Measurements from ENCODE around the gene RND1.
"Not testable (repeated sequence)": the region's sequence is repeated elsewhere in the genome, so short reads cannot be mapped to it uniquely, and the experiment has no call there.

The RND1 gene

GRCh38 chr12:48858043-48858442 lies 7.6 kb downstream of the RND1 start:
- Histone ChIP-seq H3K9me3 (ENCODE audit: insufficient read depth, low read depth, low read length) (no peaks in the 10 kb centered on the region), H2BK120ac (ENCODE audit: insufficient read depth, low read length, poor library complexity) (no peak overlapping the region), H4K12ac (ENCODE audit: low read depth, low read length) (no peak overlapping the region), H3K27ac (ENCODE audit: low read depth, low read length) (no peak overlapping the region), H3K36me3 (ENCODE audit: control insufficient read depth in 1 of 2, insufficient read depth in 2 of 2, low read length in 2 of 2) (peaks cover 2 to 6% of the 10 kb centered on the region in 2 experiments), H4K91ac (ENCODE audit: low read depth, low read length) (no peak overlapping the region), H3K4me1 (ENCODE audit: control insufficient read depth in 1 of 2, insufficient read depth in 2 of 2, low read length in 2 of 2) (no peaks in the 10 kb centered on the region), H4K8ac (ENCODE audit: low read depth, low read length) (no peak overlapping the region), H2AFZ (ENCODE audit: insufficient read depth, low read length, poor library complexity) (no peak overlapping the region), H3K14ac (ENCODE audit: low read length) (no peak overlapping the region), H2BK5ac (ENCODE audit: low read depth, low read length, poor library complexity) (no peak overlapping the region), H3K27me3 (ENCODE audit: insufficient read depth, low read length) (no peaks in the 10 kb centered on the region), H3K9ac (ENCODE audit: low read length) (no peak overlapping the region), H3K23ac (ENCODE audit: low read length) (no peak overlapping the region), H3K79me2 (ENCODE audit: control insufficient read depth, insufficient read depth, low read length, poor library complexity) (no peaks in the 10 kb centered on the region), H2AK5ac (ENCODE audit: low read length) (no peak overlapping the region), H3K4me2 (ENCODE audit: low read length) (no peak overlapping the region), H3K79me1 (ENCODE audit: low read length) (no peaks in the 10 kb centered on the region), H2BK12ac (ENCODE audit: low read length) (no peak overlapping the region), H3K18ac (ENCODE audit: low read length) (no peak overlapping the region), H3K4ac (ENCODE audit: low read depth, low read length) (no peak overlapping the region), H3K4me3 (ENCODE audit: low read depth, low read length) (no peak overlapping the region)
- no CpG with 5 or more reads among the region's 8 CpGs for WGBS (ENCODE audit: extremely low coverage, insufficient coverage, insufficient read length)
- no peak for DNase-seq

DNA sequence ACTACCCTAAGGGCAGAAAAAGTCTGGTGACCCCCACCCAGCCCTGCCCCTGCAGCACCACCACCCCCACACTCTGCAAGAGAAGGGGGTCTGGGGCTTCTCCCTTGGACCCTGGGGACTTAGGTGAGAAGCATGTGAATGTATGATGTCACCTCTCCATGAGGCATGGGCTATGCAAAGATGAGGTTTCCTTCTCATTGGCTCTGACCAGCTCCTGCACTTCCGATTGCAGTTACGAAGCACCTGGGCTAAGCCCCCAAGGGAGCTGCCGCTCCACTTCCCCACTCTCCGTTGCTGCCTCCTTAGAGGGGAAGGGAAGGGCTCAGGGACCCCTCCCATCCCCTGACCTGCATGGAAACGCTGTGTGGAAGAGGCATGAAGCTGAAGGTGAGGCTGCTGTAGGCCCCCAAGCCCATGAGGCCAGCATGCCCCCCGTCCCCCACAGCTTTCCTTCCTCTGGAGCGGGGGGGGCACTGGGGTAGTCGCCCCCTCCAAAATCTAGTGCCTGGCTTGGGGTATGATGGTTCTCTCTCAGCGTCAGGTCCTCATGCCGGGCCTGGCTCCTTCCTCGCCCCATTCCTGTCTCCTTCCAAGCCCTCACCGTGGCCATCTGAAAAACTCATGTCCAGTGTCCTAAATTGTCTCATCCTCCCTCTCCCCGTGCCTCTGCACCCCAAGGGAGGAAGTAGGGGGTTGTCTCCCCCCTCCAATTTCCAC lies 8.2 kb downstream of the RND1 start:
- Histone ChIP-seq H3K27ac (ENCODE audit: low read depth, low read length) (no peak overlapping the region), H3K4ac (ENCODE audit: low read depth, low read length) (no peak overlapping the region), H4K91ac (ENCODE audit: low read depth, low read length) (no peak overlapping the region), H3K4me2 (ENCODE audit: low read length) (no peak overlapping the region), H4K12ac (ENCODE audit: low read depth, low read length) (no peak overlapping the region), H3K4me1 (ENCODE audit: control insufficient read depth in 1 of 2, insufficient read depth in 2 of 2, low read length in 2 of 2) (peaks cover 2 to 3% of the 10 kb centered on the region in 2 experiments), H3K14ac (ENCODE audit: low read length) (no peak overlapping the region), H2AFZ (ENCODE audit: insufficient read depth, low read length, poor library complexity) (no peak overlapping the region), H4K8ac (ENCODE audit: low read depth, low read length) (no peak overlapping the region), H3K9ac (ENCODE audit: low read length) (no peak overlapping the region), H3K23ac (ENCODE audit: low read length) (no peak overlapping the region), H3K18ac (ENCODE audit: low read length) (no peak overlapping the region), H3K27me3 (ENCODE audit: insufficient read depth, low read length) (no peaks in the 10 kb centered on the region), H2BK12ac (ENCODE audit: low read length) (no peak overlapping the region), H2BK5ac (ENCODE audit: low read depth, low read length, poor library complexity) (no peak overlapping the region), H3K36me3 (ENCODE audit: control insufficient read depth in 1 of 2, insufficient read depth in 2 of 2, low read length in 2 of 2) (peaks cover 2 to 6% of the 10 kb centered on the region in 2 experiments), H3K4me3 (ENCODE audit: low read depth, low read length) (no peak overlapping the region), H3K79me2 (ENCODE audit: control insufficient read depth, insufficient read depth, low read length, poor library complexity) (no peaks in the 10 kb centered on the region), H3K79me1 (ENCODE audit: low read length) (peaks cover 1% of the 10 kb centered on the region), H3K9me3 (ENCODE audit: insufficient read depth, low read depth, low read length) (no peaks in the 10 kb centered on the region), H2AK5ac (ENCODE audit: low read length) (no peak overlapping the region), H2BK120ac (ENCODE audit: insufficient read depth, low read length, poor library complexity) (no peak overlapping the region)
- WGBS (ENCODE audit: extremely low coverage, insufficient coverage, insufficient read length) = no CpG with 5 or more reads among the region's 13 CpGs
- no peak for DNase-seq

DNA sequence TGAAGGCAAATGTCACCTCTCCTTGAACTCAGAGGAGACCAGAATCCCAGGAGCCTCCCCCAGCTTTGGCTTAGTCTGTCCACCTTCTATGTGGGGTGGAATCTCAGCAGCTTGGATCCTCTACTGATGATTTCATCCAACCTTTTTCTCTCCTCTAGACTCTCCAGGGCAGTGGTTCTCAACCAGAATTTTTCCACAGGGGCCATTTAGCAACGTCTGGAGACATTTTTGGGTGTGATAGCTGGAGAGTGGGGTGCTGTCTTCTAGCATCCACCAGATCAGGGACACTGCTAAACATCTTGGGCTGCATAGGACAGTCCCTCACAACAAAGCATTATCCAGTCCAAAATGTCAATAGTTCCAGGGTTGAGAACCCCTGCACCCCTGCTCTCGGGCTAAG lies 9.3 kb downstream of the RND1 start:
- no peak overlapping the region for H3K14ac ChIP-seq (ENCODE audit: low read length)
- peaks cover 2 to 3% of the 10 kb centered on the region in 2 experiments for H3K4me1 ChIP-seq (ENCODE audit: control insufficient read depth in 1 of 2, insufficient read depth in 2 of 2, low read length in 2 of 2)
- H2BK120ac ChIP-seq (ENCODE audit: insufficient read depth, low read length, poor library complexity) = no peak overlapping the region
- no peak overlapping the region for H3K23ac ChIP-seq (ENCODE audit: low read length)
- no peaks in the 10 kb centered on the region for H3K27me3 ChIP-seq (ENCODE audit: insufficient read depth, low read length)
- H2AK5ac ChIP-seq (ENCODE audit: low read length) = no peak overlapping the region
- H3K4me2 ChIP-seq (ENCODE audit: low read length) = no peak overlapping the region
- no peak for DNase-seq
- H3K27ac ChIP-seq (ENCODE audit: low read depth, low read length) = no peak overlapping the region
- no peak overlapping the region for H4K91ac ChIP-seq (ENCODE audit: low read depth, low read length)
- no peak overlapping the region for H2BK12ac ChIP-seq (ENCODE audit: low read length)
- H3K4ac ChIP-seq (ENCODE audit: low read depth, low read length) = no peak overlapping the region
- H3K9me3 ChIP-seq (ENCODE audit: insufficient read depth, low read depth, low read length) = no peaks in the 10 kb centered on the region
- H4K8ac ChIP-seq (ENCODE audit: low read depth, low read length) = no peak overlapping the region
- no peak overlapping the region for H2AFZ ChIP-seq (ENCODE audit: insufficient read depth, low read length, poor library complexity)
- H3K79me2 ChIP-seq (ENCODE audit: control insufficient read depth, insufficient read depth, low read length, poor library complexity) = peaks cover 4% of the 10 kb centered on the region
- H3K4me3 ChIP-seq (ENCODE audit: low read depth, low read length) = no peak overlapping the region
- no peak overlapping the region for H2BK5ac ChIP-seq (ENCODE audit: low read depth, low read length, poor library complexity)
- peaks cover 2 to 6% of the 10 kb centered on the region in 2 experiments for H3K36me3 ChIP-seq (ENCODE audit: control insufficient read depth in 1 of 2, insufficient read depth in 2 of 2, low read length in 2 of 2)
- no peak overlapping the region for H3K18ac ChIP-seq (ENCODE audit: low read length)
- H4K12ac ChIP-seq (ENCODE audit: low read depth, low read length) = no peak overlapping the region
- peaks cover 5% of the 10 kb centered on the region for H3K79me1 ChIP-seq (ENCODE audit: low read length)
- no CpG with 5 or more reads among the region's 2 CpGs for WGBS (ENCODE audit: extremely low coverage, insufficient coverage, insufficient read length)
- H3K9ac ChIP-seq (ENCODE audit: low read length) = no peak overlapping the region

GRCh38 chr12:48854932-48855331 lies 10.7 kb downstream of the RND1 start:
- H3K9me3 ChIP-seq (ENCODE audit: insufficient read depth, low read depth, low read length); H3K14ac ChIP-seq (ENCODE audit: low read length); H2BK120ac ChIP-seq (ENCODE audit: insufficient read depth, low read length, poor library complexity); H2AK5ac ChIP-seq (ENCODE audit: low read length); H3K4me1 ChIP-seq (ENCODE audit: control insufficient read depth in 1 of 2, insufficient read depth in 2 of 2, low read length in 2 of 2); H3K9ac ChIP-seq (ENCODE audit: low read length); H4K8ac ChIP-seq (ENCODE audit: low read depth, low read length); H3K36me3 ChIP-seq (ENCODE audit: control insufficient read depth in 1 of 2, insufficient read depth in 2 of 2, low read length in 2 of 2); H3K27me3 ChIP-seq (ENCODE audit: insufficient read depth, low read length); H3K4me3 ChIP-seq (ENCODE audit: low read depth, low read length); H3K79me1 ChIP-seq (ENCODE audit: low read length); H3K79me2 ChIP-seq (ENCODE audit: control insufficient read depth, insufficient read depth, low read length, poor library complexity); H2AFZ ChIP-seq (ENCODE audit: insufficient read depth, low read length, poor library complexity); H3K27ac ChIP-seq (ENCODE audit: low read depth, low read length); H4K12ac ChIP-seq (ENCODE audit: low read depth, low read length); H2BK5ac ChIP-seq (ENCODE audit: low read depth, low read length, poor library complexity); H4K91ac ChIP-seq (ENCODE audit: low read depth, low read length); H3K23ac ChIP-seq (ENCODE audit: low read length); H3K4me2 ChIP-seq (ENCODE audit: low read length); DNase-seq; H2BK12ac ChIP-seq (ENCODE audit: low read length); H3K18ac ChIP-seq (ENCODE audit: low read length); H3K4ac ChIP-seq (ENCODE audit: low read depth, low read length): not testable (repeated sequence)
- no CpG with 5 or more reads among the region's 10 CpGs for WGBS (ENCODE audit: extremely low coverage, insufficient coverage, insufficient read length)
